HG03432 (cell line): ENCODE results near the gene NEFH.
"Not testable (repeated sequence)": the region's sequence is repeated elsewhere in the genome, so short reads cannot be mapped to it uniquely, and the experiment has no call there.

Experiments used
- ATAC-seq: cut with Tn5 transposase; IDR thresholded peaks from one replicate; pipeline ENCODE4 v1.9.1; 2021; ENCODE audit warnings: mild to moderate bottlenecking, moderate library complexity; ENCODE audit not compliant: unreplicated experiment

NEFH gene

GRCh38 chr22:29479417-29480261, at the start of gene NEFH:
TSS of gene NEFH (plus strand) at chr22:29480218. CDS start at chr22:29480263, 45 bp downstream.
- no peak for ATAC-seq

- ATAC-seq, result no peak
These were observed 48.0 kb upstream of the NEFH start for GRCh38 chr22:29431986-29432385.

GRCh38 chr22:29433856-29434255, 46.2 kb upstream of the NEFH start:
- no peak for ATAC-seq

GRCh38 chr22:29434288-29434687, 45.7 kb upstream of the NEFH start:
- no peak for ATAC-seq

- ATAC-seq, result no peak
These were observed 44.5 kb upstream of the NEFH start for GRCh38 chr22:29435236-29436136.

- ATAC-seq, result not testable (repeated sequence)
These were observed 41.7 kb upstream of the NEFH start, which contains the start of gene RFPL1 for GRCh38 chr22:29438283-29438682. TSS of gene RFPL1 (plus strand) at chr22:29438583.

GRCh38 chr22:29442976-29443375, 37.0 kb upstream of the NEFH start:
- ATAC-seq, result no peak

- no peak for ATAC-seq
These were observed 36.6 kb upstream of the NEFH start for GRCh38 chr22:29443452-29443851.

GRCh38 chr22:29443861-29444792, 35.9 kb upstream of the NEFH start:
- no peak for ATAC-seq

- no peak for ATAC-seq
These were observed 34.5 kb upstream of the NEFH start for GRCh38 chr22:29445508-29445907.

- no peak for ATAC-seq
These were observed 32.1 kb upstream of the NEFH start for GRCh38 chr22:29447906-29448305.

GRCh38 chr22:29449296-29449875, 30.6 kb upstream of the NEFH start:
- no peak for ATAC-seq

- ATAC-seq, result no peak
These were observed 29.8 kb upstream of the NEFH start for GRCh38 chr22:29450222-29450621.

- ATAC-seq, result no peak
These were observed 28.2 kb upstream of the NEFH start for GRCh38 chr22:29451863-29452262.

- ATAC-seq, result no peak
These were observed 25.7 kb upstream of the NEFH start for GRCh38 chr22:29454276-29454675.

GRCh38 chr22:29456211-29456671, 23.8 kb upstream of the NEFH start:
- no peak for ATAC-seq

GRCh38 chr22:29457730-29458129, 22.3 kb upstream of the NEFH start:
- ATAC-seq, result no peak

- no peak for ATAC-seq
These were observed 21.5 kb upstream of the NEFH start for GRCh38 chr22:29458551-29458950.

- no peak for ATAC-seq
These were observed 20.2 kb upstream of the NEFH start for GRCh38 chr22:29459773-29460172.

- no peak for ATAC-seq
These were observed 18.8 kb upstream of the NEFH start for GRCh38 chr22:29461263-29461662.
